ENCODE measurements around the gene CNEP1R1. TPM values are rescaled to one million over a fixed set of nuclear protein-coding genes. Genes with fewer than 3 reads are reported as not detected.

CNEP1R1 gene
- total and polyA plus RNA-seq, 2 experiments from 2014 or later, result 13.8 to 30.3 TPM

- no peaks in the 10 kb centered on the region for H3K79me2 ChIP-seq (replicated peaks; ENCODE audit: insufficient read depth)
- peaks cover 5% of the 10 kb centered on the region for H3K4me1 Mint-ChIP-seq
- no peak for DNase-seq (ENCODE audit: low spot score)
- H3K9me3 Mint-ChIP-seq, result no peaks in the 10 kb centered on the region
- H3K4me3 Mint-ChIP-seq, result no peak overlapping the region
- H3K36me3 ChIP-seq (ENCODE audit: insufficient read depth), result peaks cover 19% of the 10 kb centered on the region
- H3K36me3 Mint-ChIP-seq (ENCODE audit: low read depth), result peaks cover 27% of the 10 kb centered on the region
- H3K27ac ChIP-seq (ENCODE audit: low read depth), result no peak overlapping the region
- H2AFZ ChIP-seq, result no peak overlapping the region
- no peak overlapping the region for H3K27ac Mint-ChIP-seq
- no peak overlapping the region for H3K4me2 ChIP-seq
- no peak for TF ChIP-seq POLR2AphosphoS5 (IDR thresholded peaks at IDR 0.05; ENCODE audit: low read depth)
- TF ChIP-seq EZH2phosphoT487 (IDR thresholded peaks at IDR 0.05; ENCODE audit: unreplicated experiment), result no peak
- no peak for TF ChIP-seq ZNF462 (CRISPR knock-in tag; IDR thresholded peaks at IDR 0.05)
- TF ChIP-seq REST (IDR thresholded peaks at IDR 0.05; ENCODE audit: unreplicated experiment), result no peak
- TF ChIP-seq EZH2 (IDR thresholded peaks at IDR 0.05; ENCODE audit: low read depth, unreplicated experiment), result no peak
- no peak for TF ChIP-seq CTCF (conservative IDR thresholded peaks at IDR 0.05; ENCODE audit: low read depth in 2 of 2)
- no peak for TF ChIP-seq STAT1 (IDR thresholded peaks at IDR 0.05; ENCODE audit: unreplicated experiment)
- TF ChIP-seq ZNF114 (CRISPR knock-in tag; IDR thresholded peaks at IDR 0.05), result no peak
- TF ChIP-seq ETS1 (IDR thresholded peaks at IDR 0.05), result no peak
- TF ChIP-seq JUNB (IDR thresholded peaks at IDR 0.05; ENCODE audit: unreplicated experiment), result no peak
- TF ChIP-seq CREB1 (CRISPR knock-in tag; IDR thresholded peaks at IDR 0.05; ENCODE audit: low read depth), result no peak
- TF ChIP-seq ZNF331 (CRISPR knock-in tag; IDR thresholded peaks at IDR 0.05; ENCODE audit: low read depth), result no peak
- TF ChIP-seq NANOG (IDR thresholded peaks at IDR 0.05; ENCODE audit: borderline replicate concordance), result no peak
- no peaks in the 10 kb centered on the region for H3F3A ChIP-seq (replicated peaks; ENCODE audit: low read depth)
- peaks cover 5% of the 10 kb centered on the region; the same call in 1 of the 2 replicates for H3K4me1 ChIP-seq (ENCODE audit: insufficient read depth)
- no peaks in the 10 kb centered on the region for H3K27me3 Mint-ChIP-seq (ENCODE audit: insufficient read depth, low read depth, poor library complexity)
- no peak for ATAC-seq
- H3K4me3 ChIP-seq, result no peak overlapping the region
- H3K9me2 ChIP-seq (ENCODE audit: insufficient read depth), result no peaks in the 10 kb centered on the region
- H4K20me1 ChIP-seq (replicated peaks; ENCODE audit: insufficient read depth), result 0 out of 2 replicates have a peak, but pooled peaks cover 3% of the 10 kb centered on the region
- H3K27me3 ChIP-seq (ENCODE audit: insufficient read depth), result no peaks in the 10 kb centered on the region
Observed at GRCh38 chr16:50035468-50035992, 10.5 kb downstream of the CNEP1R1 start.
